Activated B cell treated with CpG ODN at 0.5 μM for 24 hours (primary cell): ENCODE results near the gene IKBKE. TPM values are rescaled to one million over a fixed set of nuclear protein-coding genes. Genes with fewer than 3 reads are reported as not detected.

Source experiments
- ATAC-seq: fragments of 200-7000 bp; cut with Tn5 transposase; one replicate; pipeline ENCODE4 v1.10.0; 2021; ENCODE audit warnings: low read depth, mild to moderate bottlenecking, moderate library complexity
- CTCF ChIA-PET: fragments of 350-600 bp; sonication (Branson Sonifier 250); formaldehyde crosslinking; loops from one replicate; lab custom pipeline; 2021; ENCODE audit warnings: antibody characterized with exemption; lab: Charles Lee
- POLR2A ChIA-PET: fragments of 350-600 bp; sonication (Branson Sonifier 250); formaldehyde crosslinking; loops from one replicate; lab custom pipeline; 2021; ENCODE audit warnings: antibody characterized with exemption; lab: Charles Lee
- DNase-seq: peaks from one replicate; pipeline ENCODE4 v3.0.0; 2022
- H3K27ac Mint-ChIP-seq: one replicate; pipeline ENCODE4 v1.8.0; 2020; ENCODE audit warnings: mixed read lengths
- H3K27me3 Mint-ChIP-seq: one replicate; pipeline ENCODE4 v1.8.0; 2021; ENCODE audit warnings: mixed read lengths
- H3K36me3 Mint-ChIP-seq: one replicate; pipeline ENCODE4 v1.8.0; 2021; ENCODE audit warnings: low read depth, mixed read lengths
- H3K4me1 Mint-ChIP-seq: one replicate; pipeline ENCODE4 v1.8.0; 2021; ENCODE audit warnings: mixed read lengths
- H3K4me3 Mint-ChIP-seq: one replicate; pipeline ENCODE4 v1.8.0; 2020; ENCODE audit warnings: mild to moderate bottlenecking, mixed read lengths
- H3K9me3 Mint-ChIP-seq: one replicate; pipeline ENCODE4 v1.8.0; 2020; ENCODE audit warnings: mixed read lengths
- CTCF ChIP-seq: fragments of 200-600 bp; IDR thresholded peaks from one replicate; pipeline ENCODE4 v1.8.0; 2022; ENCODE audit warnings: antibody characterized with exemption, mild to moderate bottlenecking
- intact Hi-C: fragments of 100-400 bp; cut with micrococcal nuclease; formaldehyde crosslinking; loops from one replicate; pipeline ENCODE4 v1.15.1; 2024
- total RNA-seq: library from RNA; stranded (reverse); gene quantifications from 2 replicates; pipeline ENCODE4 v1.2.3, GENCODE V29; 2022

IKBKE gene
- total RNA-seq, 1 donor from 2014 or later = 56.3 TPM

- TF ChIP-seq CTCF = no peak
- Mint-ChIP-seq H3K9me3 (no peaks in the 10 kb centered on the region), H3K4me1 (no peaks in the 10 kb centered on the region), H3K27ac (no peak overlapping the region), H3K4me3 (no peak overlapping the region), H3K36me3 (no peaks in the 10 kb centered on the region), H3K27me3 (no peaks in the 10 kb centered on the region)
- DNase-seq (no peak), ATAC-seq (no peak)
- intact Hi-C loops = no loop called here
- ChIA-PET POLR2A (interaction anchor here (0.6 kb wide), 1 partner anchor 60 kb away, joined by 4 read pairs; no protein-coding TSS in a partner anchor), CTCF (interaction anchor here (1.5 kb wide), 1 partner anchor 47 kb away, joined by 4 read pairs; no protein-coding TSS in a partner anchor)
Measured at GRCh38 chr1:206526064-206526911, 56.0 kb downstream of the IKBKE start.

- no peak overlapping the region for H3K27ac Mint-ChIP-seq
- H3K27me3 Mint-ChIP-seq = no peaks in the 10 kb centered on the region
- intact Hi-C loops = no loop called here
- ChIA-PET POLR2A (no interaction called here), CTCF (no interaction called here)
- H3K9me3 Mint-ChIP-seq = no peaks in the 10 kb centered on the region
- H3K4me3 Mint-ChIP-seq = no peak overlapping the region
- H3K36me3 Mint-ChIP-seq = no peaks in the 10 kb centered on the region
- DNase-seq (no peak), ATAC-seq (no peak)
- no peaks in the 10 kb centered on the region for H3K4me1 Mint-ChIP-seq
- TF ChIP-seq CTCF = no peak
Measured at GRCh38 chr1:206529425-206529824, 59.1 kb downstream of the IKBKE start.

GRCh38 chr1:206532368-206532767 is 62.1 kb downstream of the IKBKE start:
- H3K27me3 Mint-ChIP-seq = no peaks in the 10 kb centered on the region
- no peak for TF ChIP-seq CTCF
- intact Hi-C loops = no loop called here
- H3K27ac Mint-ChIP-seq = no peak overlapping the region
- POLR2A ChIA-PET = no interaction called here
- CTCF ChIA-PET = interaction anchor here (1.6 kb wide), 1 partner anchor 13 kb away, joined by 5 read pairs; no protein-coding TSS in a partner anchor
- no peaks in the 10 kb centered on the region for H3K4me1 Mint-ChIP-seq
- H3K36me3 Mint-ChIP-seq = no peaks in the 10 kb centered on the region
- no peaks in the 10 kb centered on the region for H3K9me3 Mint-ChIP-seq
- ATAC-seq = no peak
- DNase-seq = no peak
- H3K4me3 Mint-ChIP-seq = no peak overlapping the region

- ATAC-seq = no peak
- H3K27ac Mint-ChIP-seq = no peak overlapping the region
- no peak overlapping the region for H3K4me3 Mint-ChIP-seq
- no peaks in the 10 kb centered on the region for H3K27me3 Mint-ChIP-seq
- no peaks in the 10 kb centered on the region for H3K4me1 Mint-ChIP-seq
- no peaks in the 10 kb centered on the region for H3K36me3 Mint-ChIP-seq
- DNase-seq = no peak
- H3K9me3 Mint-ChIP-seq = no peaks in the 10 kb centered on the region
- POLR2A ChIA-PET = no interaction called here
- CTCF ChIA-PET = interaction anchor here (0.5 kb wide), 1 partner anchor 11 kb away, joined by 3 read pairs; no protein-coding TSS in a partner anchor
- intact Hi-C loops = no loop called here
- no peak for TF ChIP-seq CTCF
Measured at GRCh38 chr1:206534552-206534951, 64.3 kb downstream of the IKBKE start.

GRCh38 chr1:206535853-206536188 is 65.5 kb downstream of the IKBKE start:
- ChIA-PET POLR2A (interaction anchor here (1.6 kb wide), 1 partner anchor 44 kb away, joined by 3 read pairs; no protein-coding TSS in a partner anchor), CTCF (interaction anchor here (0.6 to 1.8 kb wide), 4 partner anchors 19 to 447 kb away, joined by 3 to 4 read pairs (median 4); no protein-coding TSS in a partner anchor)
- DNase-seq (no peak), ATAC-seq (no peak)
- H3K27ac Mint-ChIP-seq = no peak overlapping the region
- H3K27me3 Mint-ChIP-seq = no peaks in the 10 kb centered on the region
- intact Hi-C loops = no loop called here
- TF ChIP-seq CTCF = no peak
- H3K4me3 Mint-ChIP-seq = no peak overlapping the region
- no peaks in the 10 kb centered on the region for H3K4me1 Mint-ChIP-seq
- no peaks in the 10 kb centered on the region for H3K9me3 Mint-ChIP-seq
- H3K36me3 Mint-ChIP-seq = no peaks in the 10 kb centered on the region
